GM19467 (cell line): Measurements from ENCODE around the gene SRP68.

Source experiments
- ATAC-seq: cut with Tn5 transposase; IDR thresholded peaks from one replicate; pipeline ENCODE4 v1.9.1; 2021; ENCODE audit warnings: mild to moderate bottlenecking, moderate library complexity; ENCODE audit not compliant: unreplicated experiment

The SRP68 gene

GRCh38 chr17:76000755-76001521 is 71.4 kb downstream of the SRP68 start, which contains the start of gene CDK3:
CDK3 (plus strand) TSS chr17:76000855; CDS start chr17:76001426, 571 bp downstream.
- no peak for ATAC-seq

DNA sequence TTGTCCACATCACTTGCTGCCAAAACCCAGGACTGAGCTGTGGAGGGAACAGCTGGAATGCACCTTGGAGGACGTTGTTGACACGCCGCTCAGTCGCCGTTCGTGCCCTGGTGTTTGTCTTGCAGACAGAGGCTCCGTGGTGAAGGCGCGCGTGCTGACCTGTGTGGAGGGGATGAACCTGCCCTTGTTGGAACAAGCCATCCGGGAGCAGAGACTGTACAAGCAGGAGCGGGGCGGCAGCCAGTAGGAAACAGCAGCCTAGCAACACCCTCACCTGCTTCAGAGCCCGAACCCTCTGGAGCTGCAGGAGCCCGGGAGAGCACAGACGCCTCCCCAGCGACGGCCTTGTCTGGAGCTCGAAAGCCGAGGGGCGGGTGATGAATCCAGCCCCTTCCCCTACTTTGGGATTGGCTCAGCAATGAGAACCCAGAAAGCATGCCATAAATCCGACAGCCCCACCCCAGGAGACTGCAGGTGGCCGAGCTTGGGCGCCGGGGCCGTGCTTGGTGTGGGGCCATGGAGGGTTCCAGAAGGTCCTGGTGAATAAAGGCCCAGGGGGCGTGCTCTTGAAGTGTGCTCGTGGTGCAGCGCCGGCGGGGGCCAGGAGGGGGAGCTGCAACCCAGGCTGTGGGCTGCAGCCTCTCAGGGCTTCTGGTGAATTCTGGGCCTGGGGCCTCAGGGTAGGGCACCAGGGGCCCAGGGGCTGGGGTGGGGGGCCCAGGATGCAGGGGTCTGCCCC is 72.1 kb downstream of the SRP68 start:
- no peak for ATAC-seq

DNA sequence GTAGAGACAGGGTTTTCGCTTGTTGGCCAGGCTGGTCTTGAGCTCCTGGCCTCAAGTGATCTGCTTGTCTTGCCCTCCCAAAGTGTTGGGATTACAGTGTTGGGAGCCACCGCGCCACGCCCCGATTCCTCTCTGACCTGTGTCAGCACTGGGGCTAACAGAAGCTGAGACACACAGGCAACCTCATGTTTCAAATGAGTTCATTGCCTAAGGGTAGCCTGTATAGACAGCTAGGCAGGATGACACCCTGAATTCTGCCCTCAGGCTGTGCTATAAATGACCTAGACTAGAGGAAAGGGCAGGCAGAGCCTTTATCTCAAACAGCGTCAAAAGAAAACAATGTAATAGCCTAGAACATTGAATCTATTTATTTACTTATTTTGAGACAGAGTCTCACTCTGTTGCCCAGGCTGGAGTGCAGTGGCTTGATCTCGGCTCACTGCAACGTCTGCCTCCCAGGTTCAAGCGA is 74.0 kb downstream of the SRP68 start:
- no peak for ATAC-seq

DNA sequence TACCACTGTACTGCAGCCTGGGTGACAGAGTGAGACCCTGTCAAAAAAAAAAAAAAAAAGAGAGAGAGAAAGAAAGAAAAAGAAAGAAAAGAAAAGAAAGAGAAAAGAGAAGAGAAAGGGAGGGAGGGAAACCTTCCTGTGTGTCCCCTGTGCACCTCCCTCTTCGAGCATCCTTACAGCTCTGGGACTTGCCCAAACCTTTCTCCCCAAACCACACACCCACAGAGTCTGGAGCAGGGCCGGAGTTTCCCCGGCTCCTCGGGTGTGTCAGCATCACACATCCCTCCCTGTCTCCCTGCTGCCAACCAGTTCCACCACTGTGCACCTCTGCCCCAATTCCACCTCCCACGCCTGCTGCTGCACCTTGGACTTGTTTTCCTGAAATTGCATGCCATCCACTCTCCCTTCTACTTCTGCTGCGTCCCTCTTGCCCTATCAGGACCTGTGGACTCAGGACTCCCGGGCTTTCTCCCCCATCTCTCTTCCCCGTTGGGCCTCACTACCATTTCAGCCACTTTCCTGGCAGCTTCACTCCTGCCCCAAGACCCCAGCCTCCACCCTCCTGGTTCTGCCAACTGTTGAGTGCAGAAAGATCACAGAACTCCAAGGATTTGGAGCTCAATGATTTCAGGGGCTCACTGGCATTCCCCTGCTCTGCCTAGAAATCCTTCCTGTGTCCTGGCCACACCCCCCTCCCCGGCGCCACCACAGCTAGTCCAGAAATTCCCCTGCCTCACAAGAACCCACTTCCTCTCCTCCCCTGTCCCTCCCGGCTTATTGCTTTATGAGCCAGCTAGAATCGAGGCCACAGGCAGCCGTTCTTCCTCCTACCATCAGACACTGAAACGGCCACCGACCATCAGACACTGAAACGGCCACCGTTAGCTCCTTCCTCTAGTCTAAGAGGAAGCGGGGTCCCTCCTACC is 75.4 kb downstream of the SRP68 start:
- ATAC-seq: no peak

GRCh38 chr17:75995385-75995925 is 76.9 kb downstream of the SRP68 start:
- ATAC-seq: no peak

DNA sequence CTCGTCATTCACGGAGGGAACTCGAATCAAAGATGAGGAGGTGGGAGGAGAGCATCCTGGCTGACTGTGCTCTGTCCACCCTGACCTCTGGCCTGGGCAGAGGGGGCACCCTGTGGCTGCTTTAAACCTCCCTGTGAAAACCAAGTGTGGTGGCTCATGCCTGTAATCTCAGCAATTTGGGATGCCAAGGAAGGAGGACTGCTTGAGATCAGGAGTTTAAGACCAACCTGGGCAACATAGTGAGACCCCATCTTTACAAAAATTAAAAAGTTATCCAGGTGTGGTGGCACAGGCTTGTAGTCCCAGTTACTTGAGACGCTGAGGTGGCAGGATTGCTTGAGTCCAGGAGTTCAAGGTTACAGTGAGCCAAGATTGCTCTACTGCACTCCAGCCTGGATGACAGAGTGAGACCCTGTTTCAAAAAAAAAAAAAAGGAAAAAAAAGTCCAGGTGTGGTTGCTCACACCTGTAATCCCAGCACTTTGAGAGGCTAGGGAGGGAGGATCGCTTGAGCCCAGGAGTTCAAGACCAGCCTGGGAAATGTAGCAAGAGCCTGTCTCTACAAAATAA is 77.4 kb downstream of the SRP68 start:
- ATAC-seq: no peak

GRCh38 chr17:75991396-75991795 is 80.9 kb downstream of the SRP68 start:
- ATAC-seq: no peak
